HG03571 (cell line): ENCODE results near the gene MRPS31.
"Not testable (repeated sequence)": the region's sequence is repeated elsewhere in the genome, so short reads cannot be mapped to it uniquely, and the experiment has no call there.

Source experiments
- ATAC-seq: cut with Tn5 transposase; IDR thresholded peaks from one replicate; pipeline ENCODE4 v1.9.1; 2021; ENCODE audit not compliant: unreplicated experiment

Gene MRPS31

DNA sequence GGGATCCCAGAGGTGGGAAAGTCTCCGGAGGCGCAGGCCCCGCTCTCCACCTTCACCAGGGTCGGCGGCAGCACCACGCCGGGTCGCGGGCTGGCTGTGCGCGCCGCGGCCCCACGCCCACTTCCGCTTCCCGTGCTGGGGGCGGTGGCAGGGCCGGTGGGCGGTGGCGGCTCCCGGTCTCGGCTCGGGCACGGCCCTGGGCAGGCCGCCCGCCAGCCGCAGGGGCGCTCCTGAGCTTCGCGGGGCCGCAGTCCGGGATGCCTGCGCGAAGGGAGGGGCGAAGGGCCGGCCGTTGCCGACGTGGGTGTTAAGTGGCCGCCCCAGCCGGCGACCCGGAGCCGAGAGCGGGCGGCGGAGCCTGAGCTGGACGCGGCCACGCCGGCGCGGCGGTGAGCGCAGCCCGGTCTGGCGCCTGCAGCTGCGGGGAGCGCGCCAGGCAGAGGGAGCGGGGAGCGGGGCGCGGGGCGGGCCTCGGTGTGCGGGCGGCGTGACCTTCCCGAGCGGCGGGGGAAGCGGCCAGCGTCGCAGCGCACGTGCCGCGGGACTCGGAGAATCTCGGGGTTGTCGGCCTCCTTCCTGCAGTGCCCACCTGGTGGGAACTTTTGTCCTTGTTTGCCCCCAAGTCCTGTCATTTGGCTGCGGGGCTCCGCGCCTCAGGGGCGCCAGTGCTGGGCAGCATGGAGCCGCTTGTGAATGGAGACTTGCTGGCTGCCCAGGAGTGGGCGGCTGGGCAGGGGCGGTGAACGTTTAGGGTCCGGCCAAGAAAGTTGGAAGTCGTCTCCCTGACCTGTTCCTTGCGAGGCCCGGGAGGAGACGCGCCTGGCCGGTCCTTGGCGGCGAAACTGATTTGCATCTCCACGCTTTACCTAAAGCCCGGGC, 18.5 kb upstream of the MRPS31 start, which contains the start of gene SLC25A15:
TSS of gene SLC25A15 (plus strand) at position 337 of the 879 bp plus-strand sequence. CDS start 3,616 bp downstream, outside the sequence.
- peak; percentile 77 for ATAC-seq

DNA sequence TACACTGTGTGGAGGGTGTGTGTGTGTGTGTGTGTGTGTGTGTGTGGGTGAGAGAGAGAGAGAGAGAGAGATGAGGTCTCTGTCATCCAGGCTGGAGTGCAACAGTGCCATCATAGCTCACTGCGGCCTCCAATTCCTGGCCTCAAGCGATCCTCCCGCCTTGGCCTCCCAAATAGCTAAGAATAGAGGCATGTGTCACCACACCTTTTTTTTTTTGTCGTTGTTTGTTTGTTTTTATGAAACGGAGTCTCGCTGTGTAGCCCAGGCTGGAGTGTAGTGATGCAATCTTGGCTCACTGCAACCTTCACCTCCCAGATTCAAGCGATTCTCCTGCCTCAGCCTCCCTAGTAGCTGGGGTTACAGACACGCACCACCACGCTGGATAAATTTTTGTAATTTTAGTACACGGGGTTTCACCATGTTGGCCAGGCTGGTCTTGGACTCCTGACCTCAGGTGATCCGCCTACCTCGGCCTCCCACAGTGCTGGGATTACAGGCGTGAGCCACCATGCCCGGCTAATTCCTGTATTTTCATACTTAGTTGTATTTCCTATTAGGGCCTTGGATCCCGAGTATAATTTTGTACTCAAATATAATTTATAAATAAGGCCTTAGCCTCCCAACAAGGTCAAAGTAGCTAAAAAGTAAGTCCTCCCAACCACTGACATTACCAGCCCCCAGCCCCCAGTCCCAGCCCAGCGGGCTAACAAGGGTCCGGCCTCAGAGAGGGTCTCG, 17.7 kb upstream of the MRPS31 start:
- not testable (repeated sequence) for ATAC-seq

DNA sequence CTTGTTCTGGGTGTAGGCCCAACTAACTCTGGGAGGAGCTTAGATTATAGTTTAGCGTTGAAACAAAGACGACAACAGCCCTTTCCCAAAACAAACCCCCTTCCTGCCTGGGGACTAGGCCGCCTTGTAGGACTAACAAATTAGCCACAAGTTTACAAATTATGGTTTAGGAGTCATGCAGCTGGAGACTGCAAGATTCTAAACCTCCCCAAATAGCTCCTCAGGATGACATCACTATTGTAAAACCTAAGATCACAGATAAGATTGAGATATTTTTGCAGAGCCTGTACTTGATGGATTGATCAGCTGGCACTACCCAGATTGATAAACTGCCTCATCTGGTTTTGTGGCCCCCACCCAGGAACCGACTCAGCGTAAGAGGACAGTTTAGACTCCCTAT, 16.1 kb upstream of the MRPS31 start:
- no peak for ATAC-seq

DNA sequence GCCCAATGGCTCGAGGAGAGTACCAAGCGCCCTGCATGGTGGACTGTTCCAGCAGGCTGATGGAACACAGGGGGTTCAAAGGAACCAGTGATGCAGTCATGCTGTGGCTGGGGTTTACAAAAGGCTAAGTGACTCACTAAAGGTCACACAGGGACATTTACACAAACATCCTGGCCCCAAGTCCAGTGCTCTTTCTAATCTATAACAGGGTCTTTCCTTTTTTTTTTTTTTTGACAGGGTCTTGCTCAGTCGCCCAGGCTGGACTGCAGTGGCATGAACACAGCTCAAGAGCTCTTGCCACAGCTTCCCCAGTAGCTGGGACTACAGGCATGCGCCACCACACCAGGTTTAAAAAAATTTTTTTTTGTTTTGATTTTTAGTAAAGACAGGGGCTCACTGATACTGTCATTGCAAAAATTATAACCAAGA, 15.6 kb upstream of the MRPS31 start:
- ATAC-seq: no peak

DNA sequence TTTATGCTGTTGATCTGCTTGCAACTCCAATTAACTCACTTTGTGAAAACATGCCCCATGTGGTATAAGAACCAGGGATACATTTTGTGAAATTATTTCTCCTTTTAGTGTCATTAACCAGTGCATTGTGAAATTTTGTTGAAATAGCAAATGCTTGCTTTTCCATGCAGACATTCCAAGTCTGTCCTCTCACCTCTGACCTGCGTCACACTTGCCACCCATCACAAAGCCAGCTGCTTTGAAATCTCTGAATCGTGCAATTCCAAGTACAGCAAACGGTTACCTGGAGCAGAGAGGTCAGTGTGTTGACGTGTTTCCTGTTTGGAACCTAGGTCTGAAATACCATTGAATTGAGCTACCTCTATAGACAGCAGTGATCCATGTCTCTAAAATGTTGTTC, 13.6 kb upstream of the MRPS31 start:
- no peak for ATAC-seq

DNA sequence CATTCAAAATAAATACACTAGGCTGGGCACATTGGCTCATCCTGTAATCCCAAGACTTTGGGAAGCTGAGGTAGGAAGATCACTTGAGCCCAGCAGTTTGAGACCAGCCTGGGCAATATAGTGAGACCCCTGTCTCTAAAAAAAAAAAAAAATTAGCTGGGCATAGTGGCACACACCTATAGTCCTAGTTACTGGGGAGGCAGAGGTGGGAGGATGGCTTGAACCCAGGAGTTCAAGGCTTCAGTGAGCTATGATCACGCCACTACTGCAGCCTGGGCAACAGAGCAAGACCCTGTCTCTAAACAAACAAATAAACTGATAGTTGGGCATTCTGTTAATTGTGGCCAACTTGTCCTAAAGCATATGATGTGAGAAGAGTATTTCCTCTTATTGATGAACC, 12.0 kb upstream of the MRPS31 start:
- not testable (repeated sequence) for ATAC-seq

DNA sequence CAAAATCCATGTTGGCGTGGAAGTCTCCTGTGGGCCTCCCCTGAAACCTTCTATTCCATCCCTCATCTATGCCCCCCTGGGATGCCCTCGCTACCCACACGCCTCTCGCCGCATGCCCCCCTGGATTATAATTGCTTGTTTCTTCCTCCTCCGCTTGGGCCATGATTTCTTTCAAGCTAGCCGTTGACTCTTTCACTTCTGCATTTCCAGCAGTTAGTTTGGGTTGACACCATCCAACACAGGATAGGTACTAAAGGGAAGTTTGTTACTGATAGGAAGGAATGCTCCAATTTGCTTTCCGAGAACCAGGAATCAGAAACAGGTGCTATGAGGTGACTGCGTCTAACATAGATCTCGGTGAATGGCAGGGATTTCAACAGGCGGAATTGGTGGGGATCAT, 10.7 kb upstream of the MRPS31 start:
- no peak for ATAC-seq

DNA sequence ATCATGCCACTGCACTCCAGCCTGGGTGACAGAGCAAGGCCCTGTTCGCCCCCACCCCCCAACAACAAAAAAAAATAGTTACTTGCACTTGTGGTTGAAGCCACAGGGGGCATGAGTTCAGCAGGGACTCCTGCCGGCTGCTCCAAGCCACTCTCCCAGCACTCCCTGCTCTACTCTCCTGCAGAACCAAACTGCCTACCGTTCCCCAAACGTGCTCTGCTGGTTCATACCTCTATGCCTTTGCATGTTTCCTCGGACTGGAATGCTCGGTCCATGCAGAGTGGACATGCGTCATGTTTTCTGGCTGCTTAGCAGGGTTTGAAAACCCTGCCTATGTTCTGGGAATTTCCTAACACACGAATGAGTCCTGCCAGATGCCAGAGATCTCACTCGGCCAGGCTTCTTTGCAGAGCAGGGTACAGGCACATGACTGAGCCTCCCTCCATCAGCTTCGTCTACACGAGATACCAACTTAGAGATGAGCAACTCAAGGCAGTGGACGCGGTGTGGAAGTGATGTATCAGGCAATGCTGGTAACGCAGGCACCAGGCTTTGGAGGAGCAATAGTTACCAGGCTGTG, 9.9 kb upstream of the MRPS31 start:
- no peak for ATAC-seq

DNA sequence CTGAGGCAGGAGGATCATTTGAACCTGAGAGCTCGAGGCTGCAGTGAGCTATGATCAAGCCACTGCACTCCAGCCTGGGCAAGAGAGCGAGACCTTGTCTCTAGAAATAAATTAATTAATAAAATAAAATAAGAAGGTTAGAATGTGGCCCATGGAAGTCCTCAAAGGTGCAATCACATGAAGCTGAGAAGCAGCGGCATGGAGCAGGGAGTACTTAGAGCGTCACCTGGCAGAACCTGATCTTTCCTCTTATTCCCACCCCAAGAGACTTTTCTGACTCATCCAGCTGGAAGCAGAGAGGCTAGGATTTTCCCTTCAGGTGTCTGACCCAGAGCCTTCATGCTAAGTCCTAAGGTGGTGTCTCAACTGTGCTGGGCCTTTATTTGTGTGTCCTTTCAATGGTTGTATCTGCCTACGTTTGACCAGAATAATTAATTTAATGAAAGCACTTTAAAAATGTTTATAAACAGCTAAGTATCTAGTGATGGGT, 8.9 kb upstream of the MRPS31 start:
- no peak for ATAC-seq

DNA sequence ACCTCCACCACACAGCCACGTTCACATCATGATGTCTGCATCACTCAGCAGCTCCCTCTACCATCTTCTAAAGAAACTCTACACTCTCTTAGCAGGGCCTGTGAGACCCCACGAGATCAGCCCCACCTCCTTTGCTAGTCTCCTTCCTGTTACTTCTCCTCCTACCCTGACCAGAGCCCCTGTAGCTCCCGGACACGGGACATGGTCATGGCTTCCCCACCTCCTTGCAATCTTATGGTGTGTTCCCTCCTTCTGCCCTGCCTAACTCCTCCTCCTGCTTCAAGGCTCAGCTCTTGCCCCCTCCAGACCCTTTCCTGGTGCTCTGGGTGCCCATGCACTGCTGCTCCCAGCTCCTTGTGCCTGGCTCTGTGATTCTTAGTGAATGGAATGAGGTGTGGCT, 8.1 kb upstream of the MRPS31 start:
- no peak for ATAC-seq

DNA sequence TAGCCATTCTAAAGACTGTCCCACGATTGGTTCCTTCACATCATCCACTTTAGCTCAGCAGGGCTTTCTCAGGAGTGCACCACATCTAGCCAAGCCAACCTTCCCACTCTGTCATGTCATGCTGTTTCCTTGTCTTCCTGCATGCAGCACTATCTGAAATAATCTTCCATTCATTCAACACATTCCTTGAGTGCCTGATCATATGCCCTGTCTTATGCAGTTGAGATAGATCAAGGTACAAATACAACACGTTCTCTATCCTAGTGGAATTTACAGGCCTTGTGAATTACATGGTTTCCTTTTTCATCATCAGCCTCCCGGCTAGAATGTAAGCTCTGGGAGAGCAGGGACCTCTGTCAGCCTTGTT, 6.8 kb upstream of the MRPS31 start:
- ATAC-seq: no peak

DNA sequence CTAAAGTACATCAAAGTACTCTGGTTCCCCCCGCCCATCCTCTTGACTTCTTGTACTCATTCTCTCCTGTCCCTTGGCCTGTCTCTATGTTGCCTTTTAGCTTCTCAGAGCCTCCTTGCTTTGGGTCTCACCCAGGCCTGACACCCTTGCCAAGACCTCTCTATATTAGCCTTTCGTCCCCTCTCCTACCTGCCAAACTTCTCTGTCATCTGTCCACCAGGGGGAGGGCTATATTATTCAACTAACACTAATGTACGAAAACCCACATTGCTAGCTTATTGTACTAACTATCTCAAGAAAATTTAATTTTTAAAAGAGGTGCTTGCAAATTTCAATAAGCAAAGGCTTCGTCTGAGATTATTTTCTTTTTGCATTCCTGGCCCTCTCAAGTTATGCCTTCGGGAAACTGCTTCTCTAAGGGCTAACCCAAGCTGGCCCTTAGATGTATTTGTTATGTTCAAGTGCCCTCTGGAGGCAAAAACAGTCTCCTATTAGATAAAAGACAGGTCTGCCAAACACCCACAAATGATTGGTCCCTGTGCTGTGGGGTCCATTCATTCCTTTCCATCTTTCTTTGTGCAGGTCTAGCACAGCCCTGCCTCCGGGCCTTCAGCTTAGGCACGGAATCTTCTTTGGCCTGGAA, 6.3 kb upstream of the MRPS31 start:
- ATAC-seq: peak; percentile 76

DNA sequence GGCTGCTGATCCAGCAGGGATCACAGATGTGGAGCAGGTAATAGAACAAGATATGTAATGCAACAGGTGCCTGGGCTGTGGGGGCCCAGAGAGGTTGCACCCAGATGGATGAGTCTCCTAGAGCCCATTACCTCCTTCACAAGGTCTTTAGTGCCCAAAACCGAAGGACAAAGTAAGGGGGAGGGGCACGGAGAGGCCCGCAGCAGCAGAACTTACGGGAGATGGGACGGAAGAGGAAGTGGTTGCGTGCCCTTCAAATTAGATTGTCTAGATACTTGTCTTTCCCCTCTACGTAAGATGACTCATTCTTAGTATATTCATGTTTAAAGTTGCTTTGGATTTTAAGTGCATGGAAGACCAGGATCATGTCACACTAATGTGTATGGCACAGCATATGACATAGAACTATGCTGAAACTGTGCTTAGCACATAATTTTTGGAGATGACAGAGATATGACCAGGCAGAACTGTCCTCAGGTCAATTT, 5.7 kb upstream of the MRPS31 start:
- ATAC-seq: peak; percentile 51

DNA sequence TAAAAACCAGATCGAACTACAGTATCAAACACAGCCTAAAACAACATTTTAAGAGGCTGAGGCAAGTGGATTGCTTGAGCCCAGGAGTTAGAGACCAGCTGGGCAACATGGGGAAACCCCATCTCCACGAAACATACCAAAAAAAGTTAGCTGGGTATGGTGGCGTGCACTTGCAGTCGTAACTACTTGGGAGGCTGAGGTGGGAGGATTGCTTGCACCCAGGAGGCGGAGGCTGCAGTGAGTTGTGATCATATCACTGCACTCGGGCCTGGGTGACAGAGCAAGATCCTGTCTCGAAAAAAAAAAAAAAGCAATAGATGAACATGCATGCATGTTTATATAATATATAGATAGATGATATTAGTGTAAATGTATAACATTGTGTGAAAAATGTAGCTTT, 5.2 kb upstream of the MRPS31 start:
- no peak for ATAC-seq

DNA sequence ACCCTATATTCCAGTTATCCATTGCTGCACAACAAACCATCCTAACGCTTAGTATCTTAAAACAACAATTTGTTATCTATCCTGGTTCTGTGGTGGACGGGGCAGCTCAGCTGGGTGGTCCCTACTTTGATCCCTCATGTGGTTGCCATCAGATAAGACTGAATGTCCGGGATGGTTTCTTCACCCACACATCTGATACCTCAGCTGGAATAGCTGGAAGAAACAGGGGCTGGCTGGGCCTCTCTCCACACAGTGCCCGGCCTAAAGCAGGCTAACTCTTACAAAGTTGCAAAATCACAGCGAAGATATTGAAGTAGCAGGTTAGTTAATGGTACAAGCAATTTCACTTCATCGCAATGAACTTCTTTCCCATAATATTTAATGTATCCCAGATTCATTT, 3.7 kb upstream of the MRPS31 start:
- no peak for ATAC-seq

DNA sequence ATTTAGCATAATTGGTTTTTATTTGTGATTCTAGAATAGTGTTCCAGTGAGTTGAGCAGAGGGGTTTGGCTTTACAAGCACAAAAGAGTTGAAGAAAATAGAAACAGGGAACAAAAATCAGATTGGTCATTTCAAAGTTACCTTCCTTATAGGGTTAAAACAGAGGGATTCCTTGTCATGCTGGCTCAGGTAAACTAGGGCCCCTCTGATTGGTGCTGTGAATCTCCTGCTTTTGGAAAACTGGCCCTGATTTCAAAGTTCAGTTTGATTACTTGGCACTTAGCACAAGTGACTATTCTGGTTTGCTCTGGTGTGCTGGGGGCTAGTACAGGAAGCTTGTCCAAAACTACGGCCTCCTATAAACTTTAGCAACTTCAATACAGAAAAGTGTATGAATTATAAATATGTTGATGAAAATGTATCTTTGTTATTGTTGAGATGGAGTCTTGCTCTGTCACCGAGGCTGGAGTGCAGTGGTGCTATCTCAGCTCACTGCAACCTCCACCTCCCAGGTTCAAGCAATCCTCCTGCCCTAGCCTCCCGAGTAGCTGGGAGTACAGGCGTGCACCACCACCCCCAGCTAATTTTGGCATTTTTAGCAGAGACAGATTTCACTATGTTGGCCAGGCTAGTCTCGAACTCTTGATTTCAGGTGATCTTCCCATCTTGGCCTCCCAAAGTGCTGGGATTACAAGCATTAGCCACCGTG, 1.9 kb upstream of the MRPS31 start:
- no peak for ATAC-seq

DNA sequence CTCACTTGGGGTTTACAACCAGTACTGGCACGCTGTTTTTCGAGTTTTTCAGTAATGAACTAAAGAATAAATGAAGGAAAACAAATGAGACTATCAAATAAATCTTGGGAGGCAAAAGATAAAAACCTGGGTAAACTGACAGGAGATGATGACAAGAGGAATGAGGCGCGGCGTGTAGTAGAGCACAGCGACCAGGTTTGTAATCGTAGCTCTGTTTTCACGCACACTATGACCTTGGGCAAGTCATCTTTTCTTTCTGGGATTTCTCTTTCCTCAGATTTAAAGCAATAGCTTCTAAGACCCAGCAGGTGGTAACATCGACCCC, 419 bp downstream of the MRPS31 start:
- ATAC-seq: no peak

DNA sequence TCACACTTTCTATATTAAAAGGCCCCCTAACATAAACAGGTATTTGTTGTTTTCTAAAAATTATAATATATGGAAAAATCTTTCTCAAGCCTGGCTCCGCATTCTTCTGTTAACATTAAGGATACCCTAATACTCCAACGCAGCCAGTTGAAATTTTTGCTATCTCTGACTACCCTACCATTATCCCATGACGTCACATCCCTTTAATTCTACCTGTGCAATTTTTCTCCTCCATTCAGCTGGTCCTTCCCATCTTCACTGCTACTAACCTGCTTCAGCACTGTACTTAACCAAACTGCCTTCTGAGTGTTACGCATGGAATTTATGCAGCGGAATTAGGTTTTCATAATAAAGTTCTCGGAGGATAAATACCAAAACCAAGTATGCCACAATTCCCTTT, 1.0 kb downstream of the MRPS31 start:
- no peak for ATAC-seq

DNA sequence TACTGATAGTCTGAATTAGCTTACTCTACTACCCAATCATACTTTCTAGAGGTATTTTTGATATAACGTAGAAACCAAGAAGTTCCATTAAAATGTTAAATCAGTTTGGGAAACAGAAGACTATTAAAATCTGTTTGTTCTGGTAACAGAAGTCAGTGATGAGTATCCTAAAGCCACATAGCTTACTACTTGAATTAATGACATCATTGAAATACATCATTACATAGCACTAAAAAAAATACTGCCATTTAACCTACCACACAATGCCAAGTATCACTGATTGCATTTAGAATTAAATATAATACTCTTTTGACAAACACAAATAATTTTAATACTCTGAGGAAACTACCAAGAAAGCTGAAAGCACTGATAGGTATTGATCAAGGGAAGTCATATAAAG, 5.4 kb downstream of the MRPS31 start:
- ATAC-seq: no peak

DNA sequence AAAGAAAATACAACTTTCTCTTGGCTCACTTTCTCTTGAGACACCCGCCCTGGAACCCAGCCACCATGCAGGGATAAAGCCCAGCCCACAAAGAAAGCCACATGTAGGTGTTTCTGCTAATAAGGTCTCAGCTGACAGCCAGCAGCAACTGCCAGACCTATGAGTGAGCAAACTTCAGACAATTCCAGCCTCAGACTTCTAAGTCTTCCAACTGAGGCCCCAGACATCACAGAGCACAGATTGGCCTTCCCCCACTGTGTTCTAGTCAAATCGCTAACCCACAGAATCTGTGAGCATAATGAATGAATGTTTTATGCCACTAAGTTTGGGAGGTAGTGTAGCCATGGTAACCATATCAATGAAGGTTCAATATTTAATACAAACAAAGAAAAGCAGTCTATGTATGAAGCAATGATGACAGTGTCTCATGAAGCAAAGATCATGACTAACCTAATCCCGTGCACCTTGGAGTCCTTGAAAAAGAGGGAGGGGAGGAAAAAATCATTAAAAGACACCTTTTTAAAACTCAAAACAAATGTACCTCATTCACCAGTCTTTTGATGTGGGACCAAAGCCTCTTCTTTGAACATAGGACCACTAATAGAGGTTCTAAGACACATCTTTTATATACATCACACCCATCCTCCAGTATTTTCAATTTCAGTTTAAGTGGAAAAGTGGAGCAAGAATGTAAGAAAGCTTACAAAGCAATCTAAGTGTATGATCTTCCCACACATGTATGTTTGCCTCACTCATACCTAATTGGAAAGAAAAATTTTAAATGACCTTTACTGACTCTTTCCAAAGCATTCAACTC, 6.2 kb downstream of the MRPS31 start:
- no peak for ATAC-seq
